ENCODE measurements around the gene SGCA.

Gene SGCA

DNA sequence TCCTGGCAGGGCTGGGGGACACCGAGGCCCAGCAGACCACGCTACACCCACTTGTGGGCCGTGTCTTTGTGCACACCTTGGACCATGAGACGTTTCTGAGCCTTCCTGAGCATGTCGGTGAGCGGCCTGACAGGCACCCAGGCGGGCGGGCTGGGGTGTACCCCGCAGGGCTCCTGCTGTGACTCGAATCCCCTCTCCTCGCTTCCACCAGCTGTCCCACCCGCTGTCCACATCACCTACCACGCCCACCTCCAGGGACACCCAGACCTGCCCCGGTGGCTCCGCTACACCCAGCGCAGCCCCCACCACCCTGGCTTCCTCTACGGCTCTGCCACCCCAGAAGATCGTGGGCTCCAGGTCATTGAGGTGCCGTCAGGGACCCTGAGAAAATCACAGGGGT, 1.6 kb downstream of the SGCA start:
- DNase-seq, result no peak

DNA sequence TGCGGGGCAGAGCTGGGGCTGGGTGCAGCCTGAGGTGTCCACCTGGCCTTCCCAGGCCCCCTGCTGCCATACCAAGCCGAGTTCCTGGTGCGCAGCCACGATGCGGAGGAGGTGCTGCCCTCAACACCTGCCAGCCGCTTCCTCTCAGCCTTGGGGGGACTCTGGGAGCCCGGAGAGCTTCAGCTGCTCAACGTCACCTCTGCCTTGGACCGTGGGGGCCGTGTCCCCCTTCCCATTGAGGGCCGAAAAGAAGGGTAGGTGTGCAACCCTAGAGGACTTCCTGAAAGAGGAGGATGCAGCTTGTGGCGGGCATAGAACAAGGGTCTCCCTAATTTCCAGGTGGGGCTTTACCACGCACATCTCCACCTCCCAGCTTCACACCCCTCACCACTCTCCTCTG, 2.5 kb downstream of the SGCA start:
- DNase-seq, result no peak

GRCh38 chr17:50169121-50169764, 3.4 kb downstream of the SGCA start:
- peak; percentile 60 to 78 (median 68) for DNase-seq

DNA sequence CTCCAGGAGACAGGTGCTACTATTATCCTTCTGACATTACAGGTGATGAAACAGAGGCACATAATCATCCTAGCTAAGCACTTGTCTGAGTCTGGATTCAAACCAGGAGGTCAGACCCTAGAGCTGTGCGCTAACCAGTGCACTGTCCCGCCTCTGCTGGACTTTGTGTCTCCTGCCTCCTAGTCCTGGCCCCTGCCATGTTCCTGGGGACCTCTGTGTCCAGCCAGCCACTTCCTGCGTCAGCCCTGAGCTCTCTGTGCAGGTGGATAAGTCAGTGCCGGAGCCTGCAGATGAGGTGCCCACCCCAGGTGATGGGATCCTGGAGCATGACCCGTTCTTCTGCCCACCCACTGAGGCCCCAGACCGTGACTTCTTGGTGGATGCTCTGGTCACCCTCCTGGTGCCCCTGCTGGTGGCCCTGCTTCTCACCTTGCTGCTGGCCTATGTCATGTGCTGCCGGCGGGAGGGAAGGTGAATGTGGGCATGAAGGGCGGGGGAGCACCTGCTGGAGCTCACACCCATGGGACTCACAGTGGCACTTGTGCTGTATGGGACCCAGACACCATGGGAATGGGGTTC, 4.2 kb downstream of the SGCA start:
- no peak for DNase-seq

DNA sequence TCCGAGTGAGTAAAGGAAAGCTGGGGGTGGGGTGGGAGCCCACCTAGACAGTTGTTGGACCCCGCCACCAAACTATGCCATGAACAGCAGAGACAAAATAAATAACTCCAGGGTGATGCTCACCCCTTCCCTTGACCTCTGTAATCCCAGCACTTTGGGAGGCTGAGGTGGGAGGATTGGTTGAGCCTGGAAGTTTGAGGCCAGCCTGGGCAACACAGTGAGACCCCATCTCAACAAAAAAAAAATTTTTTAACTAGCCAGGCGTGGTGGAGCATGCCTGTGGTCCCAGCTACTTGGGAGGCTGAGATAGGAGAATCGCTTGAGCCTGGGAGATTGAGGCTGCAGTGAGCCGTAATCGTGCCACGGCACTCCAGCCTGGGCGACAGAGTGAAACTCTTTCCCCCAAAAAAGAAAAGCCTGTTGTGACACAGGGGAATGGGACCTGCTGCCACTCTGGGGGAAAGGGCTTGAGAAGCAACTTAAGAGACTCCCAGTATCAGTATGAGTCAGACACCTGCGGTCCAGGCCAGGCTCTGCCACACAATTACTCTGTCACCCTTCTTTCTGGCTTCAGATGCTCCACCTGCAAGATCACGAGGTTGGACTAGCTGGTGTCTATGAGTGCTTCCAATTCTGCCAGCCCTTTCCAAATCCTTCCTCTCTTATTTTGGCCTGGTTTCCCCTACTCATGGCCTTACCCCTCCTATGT, 5.0 kb downstream of the SGCA start:
- no peak for DNase-seq

DNA sequence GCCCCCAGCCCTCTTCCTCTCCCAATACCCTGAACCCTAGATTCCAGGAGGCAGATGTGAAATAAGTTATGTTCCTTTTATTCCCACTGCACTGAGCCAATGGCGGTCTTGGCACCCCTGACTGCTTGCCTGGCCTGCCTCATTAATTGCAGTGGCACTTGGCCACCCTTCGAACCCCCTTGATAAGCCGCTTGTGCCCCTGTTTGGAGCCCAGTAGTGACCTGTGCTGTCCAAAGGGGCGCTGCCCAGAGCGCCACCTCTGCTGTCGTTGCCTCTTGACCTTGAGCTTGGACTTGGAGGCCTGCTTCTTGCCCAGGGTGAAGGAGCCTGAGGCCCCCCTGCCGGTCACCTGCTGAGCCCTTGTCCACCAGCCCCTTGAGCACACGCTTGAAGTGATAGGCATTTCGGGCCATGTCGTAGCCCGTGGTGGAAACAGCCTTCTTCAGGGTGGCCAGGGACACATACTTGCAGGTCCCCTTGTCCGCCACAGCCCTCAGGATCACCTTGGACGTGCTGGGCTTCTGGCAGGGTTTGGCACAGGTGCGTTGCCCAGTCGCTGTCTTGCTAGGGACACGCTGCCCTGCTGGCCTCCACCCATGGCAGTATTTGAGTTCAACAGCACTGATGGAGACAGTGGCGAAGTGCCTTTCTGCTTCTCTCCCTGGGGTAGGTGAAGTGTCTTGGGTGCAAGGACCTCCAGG, 5.7 kb downstream of the SGCA start:
- no peak for DNase-seq

- no peak for DNase-seq
Observed at GRCh38 chr17:50172130-50172529, 6.3 kb downstream of the SGCA start.

GRCh38 chr17:50172936-50173334, 7.1 kb downstream of the SGCA start:
- no peak for DNase-seq

DNA sequence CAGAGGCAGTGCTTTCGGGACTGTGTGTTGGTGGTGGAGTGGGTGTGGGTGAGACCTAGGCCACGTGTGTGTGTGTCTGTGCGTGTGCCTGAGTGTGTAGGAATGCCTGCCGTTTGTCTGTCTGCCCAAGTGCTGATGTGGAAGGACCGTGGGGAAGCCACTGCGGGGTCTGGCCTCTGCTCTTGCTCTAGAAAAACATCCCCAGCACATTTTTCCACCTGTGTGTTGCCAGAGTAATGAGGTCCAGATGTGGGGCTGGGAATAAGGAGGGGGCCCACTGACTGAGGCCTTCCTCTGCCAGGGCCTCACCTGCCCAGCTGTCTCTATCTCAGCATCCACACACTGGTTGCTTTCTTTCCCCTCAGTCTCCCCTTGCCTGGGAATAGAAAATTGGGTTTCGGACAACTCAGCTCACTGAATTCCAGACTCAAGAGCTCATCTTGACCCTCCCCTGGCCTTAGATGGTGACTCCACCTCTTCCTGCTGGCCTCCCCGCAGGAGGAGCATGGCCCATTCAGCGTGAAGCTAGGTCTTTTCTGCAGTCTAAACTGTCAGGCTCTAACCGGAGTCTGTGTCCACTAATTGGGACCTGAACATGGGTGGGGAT, 7.6 kb downstream of the SGCA start:
- no peak for DNase-seq

- DNase-seq, result no peak
Observed at GRCh38 chr17:50174444-50174843, 8.6 kb downstream of the SGCA start.

- no peak for DNase-seq
Observed at GRCh38 chr17:50175035-50175807, 9.4 kb downstream of the SGCA start.

- no peak for DNase-seq
Observed at GRCh38 chr17:50176559-50177357, 11.0 kb downstream of the SGCA start.

- DNase-seq, result no peak
Observed at GRCh38 chr17:50177476-50177875, 11.7 kb downstream of the SGCA start.

- peak; percentile 64 to 75 (median 67) for DNase-seq
Observed at GRCh38 chr17:50177983-50178834, 12.4 kb downstream of the SGCA start.

GRCh38 chr17:50180111-50180510, 14.3 kb downstream of the SGCA start:
- DNase-seq, result no peak

DNA sequence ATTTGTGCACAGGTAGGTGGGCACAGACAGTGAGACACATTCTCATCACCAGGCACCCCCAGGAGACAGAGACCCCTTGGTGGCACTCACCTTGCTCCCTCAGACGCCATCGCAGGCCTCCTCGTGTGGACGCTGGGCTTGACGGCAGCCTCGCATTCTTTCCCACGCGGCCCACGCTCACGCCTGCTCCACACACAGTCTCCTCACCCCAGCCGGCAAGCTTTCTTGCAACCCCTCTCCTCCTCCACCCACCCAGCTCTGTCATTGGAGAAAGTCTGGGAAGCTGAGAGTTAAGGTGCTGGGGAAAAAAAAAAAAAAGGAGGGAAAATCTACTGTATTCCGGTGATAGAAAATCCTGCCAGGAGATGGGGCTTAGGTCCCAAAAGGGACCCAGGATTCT, 14.8 kb downstream of the SGCA start:
- DNase-seq, result no peak

- no peak for DNase-seq
Observed at GRCh38 chr17:50181144-50181543, 15.3 kb downstream of the SGCA start.

- DNase-seq, result no peak
Observed at GRCh38 chr17:50181591-50182560, 16.1 kb downstream of the SGCA start.

- no peak for DNase-seq
Observed at GRCh38 chr17:50182783-50183420, 17.1 kb downstream of the SGCA start.

All from suppressor macrophage treated with lipopolysaccharide for 1 hour (primary cell).